GM18498 (cell line): Measurements from ENCODE around the gene RPS6KA2.
A peak's percentile ranks its signal among the peaks of the same experiment; 100 is the strongest.
"Not testable (repeated sequence)": the region's sequence is repeated elsewhere in the genome, so short reads cannot be mapped to it uniquely, and the experiment has no call there.

ENCODE experiments used
- ATAC-seq: cut with Tn5 transposase; IDR thresholded peaks from one replicate; pipeline ENCODE4 v1.9.1; 2021; ENCODE audit warnings: mild to moderate bottlenecking, moderate library complexity; ENCODE audit not compliant: unreplicated experiment

The RPS6KA2 gene

DNA sequence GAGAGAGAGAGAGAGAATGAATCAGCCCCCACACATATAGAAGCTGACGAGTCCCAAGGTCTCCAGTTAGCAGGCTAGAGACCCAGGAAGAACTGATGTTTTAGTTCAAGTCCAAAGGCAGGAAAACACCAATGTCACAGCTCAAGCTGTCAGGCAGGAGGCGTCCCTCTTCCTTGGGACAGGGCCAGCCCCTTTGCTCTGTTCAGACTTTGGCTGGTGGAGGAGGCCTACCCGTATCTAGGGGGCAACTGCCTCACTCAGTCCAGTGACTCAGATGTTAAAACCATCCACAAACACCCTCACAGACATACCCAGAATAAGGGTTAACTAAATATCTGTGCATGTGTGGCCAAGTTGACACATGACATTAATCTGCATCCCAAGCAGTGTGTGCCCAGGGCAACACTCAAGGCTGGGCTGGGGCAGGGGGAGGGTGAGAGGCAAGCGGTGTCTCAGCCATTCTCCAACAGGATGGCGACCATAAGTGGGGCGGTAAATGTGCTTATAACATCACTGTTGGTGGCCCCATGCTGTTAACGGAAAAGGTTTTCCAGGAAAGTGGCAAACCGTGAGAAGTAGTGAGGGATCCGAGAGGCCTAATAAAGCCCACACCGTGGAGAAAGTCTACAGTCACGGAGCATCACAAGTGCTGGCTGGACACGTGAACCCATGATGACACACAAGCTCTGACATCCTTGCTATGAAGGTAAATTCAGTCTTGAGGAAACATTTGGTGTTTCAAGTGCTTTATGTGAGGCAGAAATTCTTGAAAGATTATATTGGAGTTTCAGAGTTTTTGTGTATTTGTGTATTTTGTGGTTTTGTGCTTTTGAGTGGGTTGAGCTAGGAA is 68.7 kb downstream of the RPS6KA2 start:
- no peak for ATAC-seq

GRCh38 chr6:166556863-166557322 is 70.2 kb downstream of the RPS6KA2 start:
- no peak for ATAC-seq

- ATAC-seq: no peak
Observed at GRCh38 chr6:166556336-166556735, 70.7 kb downstream of the RPS6KA2 start.

- no peak for ATAC-seq
Observed at GRCh38 chr6:166555086-166555485, 72.0 kb downstream of the RPS6KA2 start.

DNA sequence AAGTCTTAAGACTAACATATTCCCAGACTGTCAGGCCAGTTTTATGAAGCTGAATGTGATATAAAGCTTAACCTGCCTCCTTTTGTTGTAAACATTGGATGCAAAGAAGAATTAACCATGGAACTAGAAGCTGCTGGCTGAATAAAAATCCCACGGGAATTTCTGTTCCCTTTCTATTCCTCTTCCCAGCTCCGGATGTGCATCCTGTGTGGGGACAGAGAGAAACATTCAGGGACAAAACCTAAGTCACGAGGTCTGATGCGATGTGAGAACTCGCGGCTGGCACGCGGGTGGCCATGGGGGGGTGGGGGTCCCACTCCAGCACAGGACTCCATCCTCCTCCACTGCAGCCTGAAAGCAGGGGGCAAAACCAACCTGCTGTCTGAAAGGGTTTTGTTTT is 72.7 kb downstream of the RPS6KA2 start:
- no peak for ATAC-seq

DNA sequence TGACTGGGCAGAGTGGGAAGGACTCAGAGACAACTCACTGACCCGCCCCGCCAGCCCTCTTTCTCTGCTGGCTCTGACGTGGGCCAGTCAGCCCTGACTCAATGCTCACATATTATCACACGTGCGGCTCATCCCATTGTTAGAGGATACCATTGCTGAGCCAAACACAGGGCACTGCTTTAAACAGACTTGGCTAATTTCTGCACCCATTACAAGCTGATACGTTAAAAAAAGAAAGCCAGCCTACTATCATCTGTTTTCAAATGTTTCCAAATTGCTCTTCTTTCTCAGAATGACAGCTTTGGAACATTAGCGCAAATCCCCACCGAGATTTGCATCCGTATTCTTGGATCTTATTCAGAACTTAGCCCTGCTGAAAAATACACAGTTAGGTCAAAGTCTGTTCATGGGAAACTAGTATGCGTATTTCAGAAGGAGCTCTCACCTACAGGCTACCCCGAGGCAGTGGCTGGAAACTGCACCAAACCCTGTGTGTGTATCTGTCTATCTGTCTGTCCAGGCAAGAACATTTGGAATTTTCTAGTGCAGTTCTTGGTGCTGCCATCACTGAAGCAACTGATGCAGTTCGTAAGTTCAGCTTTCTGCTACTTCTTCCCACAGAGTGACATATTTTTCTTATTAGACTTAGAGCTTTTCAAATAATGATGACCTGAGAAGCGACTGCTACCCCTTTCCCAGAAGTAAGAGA is 73.3 kb downstream of the RPS6KA2 start:
- ATAC-seq: no peak

- ATAC-seq: no peak
Observed at GRCh38 chr6:166552600-166552999, 74.5 kb downstream of the RPS6KA2 start.

GRCh38 chr6:166551754-166552495 is 75.1 kb downstream of the RPS6KA2 start:
- ATAC-seq: no peak

DNA sequence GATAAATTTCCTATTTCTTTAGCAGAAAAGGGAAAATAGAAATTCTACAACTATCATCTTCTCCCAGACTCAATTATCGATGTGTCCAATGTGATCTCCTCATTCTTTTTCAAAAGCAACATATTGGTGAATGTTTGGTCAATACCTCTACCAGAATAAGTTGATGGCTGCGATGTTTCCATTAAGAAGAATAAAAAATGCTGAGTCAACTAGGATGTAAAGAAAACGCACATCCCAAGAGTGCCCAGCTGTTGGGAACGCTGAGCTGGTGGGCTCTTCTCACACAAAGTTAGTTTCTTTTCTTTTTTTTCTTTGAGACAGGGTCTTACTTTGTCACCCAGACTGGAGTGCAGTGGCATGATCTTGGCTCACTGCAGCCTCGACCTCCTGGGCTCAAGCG is 80.4 kb downstream of the RPS6KA2 start:
- no peak for ATAC-seq

GRCh38 chr6:166545156-166546034 is 81.7 kb downstream of the RPS6KA2 start:
- no peak for ATAC-seq

DNA sequence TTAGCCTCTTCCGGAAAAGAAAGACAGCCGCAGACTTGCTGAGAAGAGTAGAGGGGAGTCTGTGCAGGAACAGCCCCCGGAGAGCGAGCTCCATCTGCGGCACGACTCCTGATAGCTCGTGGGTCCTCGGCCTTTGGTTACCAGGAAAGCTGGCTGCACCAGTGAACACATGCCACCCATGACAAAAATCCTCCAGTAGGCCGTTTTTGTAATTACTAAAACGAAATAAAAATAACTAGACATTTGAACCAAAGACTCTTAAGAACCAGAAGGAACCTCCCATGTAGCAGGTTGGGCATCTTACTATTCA is 82.8 kb downstream of the RPS6KA2 start:
- no peak for ATAC-seq

DNA sequence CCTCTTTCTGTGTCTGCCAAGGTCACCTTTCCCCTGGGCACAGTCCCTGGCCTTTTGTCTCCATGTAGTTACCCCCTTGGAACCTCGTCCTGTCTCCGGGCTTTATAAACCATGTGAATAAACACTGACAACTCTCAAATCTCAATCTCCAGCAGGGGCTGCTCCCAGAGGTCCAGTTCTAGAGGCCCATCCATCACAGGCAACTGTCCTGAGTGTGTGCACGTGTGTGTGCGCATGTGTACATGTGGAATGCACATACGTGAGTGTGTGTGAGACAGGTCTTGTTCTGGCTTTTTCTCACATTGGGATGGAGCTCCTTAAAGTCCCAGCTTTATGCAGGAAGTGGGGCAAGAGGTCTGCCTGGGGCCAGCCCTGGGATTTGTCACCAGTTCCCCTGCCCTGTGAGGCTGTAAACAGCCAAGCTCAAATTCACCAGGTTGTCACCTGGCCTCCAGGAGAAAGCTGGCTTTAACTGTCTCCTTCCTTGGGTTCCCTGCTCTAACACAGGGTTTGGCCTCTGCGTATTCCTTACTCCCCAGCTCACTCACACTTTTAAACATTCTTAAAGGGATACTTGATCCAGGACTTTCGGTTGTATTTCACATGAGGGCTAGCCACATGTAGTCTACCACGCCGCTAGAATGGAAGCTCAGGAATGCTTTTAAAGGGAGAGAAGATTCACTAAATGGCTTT is 83.3 kb downstream of the RPS6KA2 start:
- no peak for ATAC-seq

GRCh38 chr6:166542580-166542912 is 84.5 kb downstream of the RPS6KA2 start:
- ATAC-seq: no peak

GRCh38 chr6:166541876-166542579 is 85.0 kb downstream of the RPS6KA2 start:
- ATAC-seq: no peak

DNA sequence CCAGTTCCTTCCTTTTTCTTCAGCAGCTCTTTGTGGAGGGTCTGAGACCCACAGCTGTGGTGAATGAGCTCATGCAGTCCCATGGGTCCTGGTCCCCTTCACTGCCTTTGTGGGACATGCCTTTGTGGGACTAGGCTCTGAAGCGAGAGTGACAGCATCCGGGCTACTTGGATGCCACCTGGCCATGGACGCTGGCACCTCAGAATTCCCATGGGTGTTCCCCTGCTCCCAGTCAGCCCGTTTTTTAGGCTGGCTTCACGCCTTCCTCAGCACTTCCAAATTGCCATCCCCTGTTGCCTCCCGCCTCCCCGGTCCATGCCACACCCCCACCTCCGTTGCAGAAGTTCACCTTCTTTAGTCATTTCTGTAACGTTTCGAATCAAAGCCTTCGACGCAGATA is 85.7 kb downstream of the RPS6KA2 start:
- peak; percentile 6 for ATAC-seq

DNA sequence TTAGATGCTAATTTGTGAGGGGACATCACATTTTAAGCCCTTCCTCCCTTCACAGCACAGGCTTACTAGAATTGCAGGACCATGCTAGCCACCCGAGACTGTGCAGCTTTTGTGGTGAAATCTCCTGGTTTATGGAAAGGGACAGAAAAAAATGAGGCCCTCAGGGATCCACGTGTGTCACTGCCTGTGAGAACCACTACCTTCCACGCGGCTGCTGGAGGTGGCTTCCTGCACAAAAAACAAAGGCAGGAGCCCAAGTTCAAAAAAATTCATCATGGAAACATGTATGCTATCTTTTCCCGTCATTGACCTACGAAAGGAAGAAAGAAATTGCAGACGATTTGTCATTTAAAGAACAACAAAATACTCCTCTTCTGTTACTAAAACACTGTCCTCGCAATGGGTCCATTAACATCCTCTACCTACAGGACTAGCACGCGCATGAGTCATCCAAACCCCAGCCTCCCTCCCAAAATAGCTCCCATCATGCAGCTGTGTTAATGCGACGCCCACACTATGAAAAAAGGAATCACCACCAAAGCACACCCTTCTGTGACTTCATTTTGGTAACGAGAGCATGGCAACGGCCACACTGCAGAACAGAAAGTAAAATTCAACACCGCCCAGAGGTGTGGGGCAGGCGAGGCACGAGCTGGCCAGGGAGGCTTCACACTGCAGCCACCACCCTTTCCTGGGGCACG is 86.3 kb downstream of the RPS6KA2 start:
- peak; percentile 98 for ATAC-seq

DNA sequence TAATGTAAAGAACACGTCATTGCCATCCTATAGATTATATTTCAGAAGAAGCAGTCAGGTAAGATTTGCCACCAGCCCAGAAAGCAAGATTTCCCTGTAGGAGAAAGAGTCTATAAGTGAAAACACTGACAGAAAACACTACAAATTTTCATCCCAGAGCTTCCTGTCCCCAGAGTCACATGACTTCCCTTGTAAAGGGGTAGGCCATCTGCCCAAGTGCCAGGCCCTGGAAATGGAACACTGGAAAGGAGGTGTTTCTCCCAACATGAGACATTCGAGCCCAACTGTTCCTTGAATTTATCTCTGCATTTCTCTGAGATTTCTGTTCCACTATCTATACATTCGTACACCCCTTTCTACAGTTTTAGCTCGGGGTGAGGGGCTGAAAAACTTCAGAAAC is 87.5 kb downstream of the RPS6KA2 start:
- no peak for ATAC-seq

DNA sequence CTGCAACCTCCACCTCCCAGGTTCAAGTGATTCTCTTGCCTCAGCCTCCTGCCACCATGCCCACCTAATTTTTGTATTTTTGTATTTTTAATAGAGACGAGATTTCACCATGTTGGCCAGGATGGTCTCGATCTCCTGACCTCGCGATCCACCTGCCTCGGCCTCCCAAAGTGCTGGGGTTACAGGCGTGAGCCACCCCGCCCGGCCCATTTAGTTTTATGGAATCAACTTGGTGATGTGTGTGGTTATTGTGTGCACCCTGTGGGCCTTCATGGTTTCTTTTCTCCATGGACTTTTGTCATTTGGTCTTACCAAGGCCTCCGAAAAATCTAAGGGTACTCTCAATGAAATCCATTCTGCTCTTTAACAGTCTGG is 88.1 kb downstream of the RPS6KA2 start:
- ATAC-seq: not testable (repeated sequence)
